ENCODE measurements around the gene BDP1.
"Not testable (repeated sequence)": the region's sequence is repeated elsewhere in the genome, so short reads cannot be mapped to it uniquely, and the experiment has no call there.

Gene BDP1

GRCh38 chr5:71503536-71503935, 48.1 kb downstream of the BDP1 start:
- TF ChIP-seq CTCF (IDR thresholded peaks at IDR 0.05; ENCODE audit: low read depth, low read length) = no peak
- in situ Hi-C loops (cut with HindIII; ENCODE audit: low sequenced_read_pairs) = no loop called here
- no peak overlapping the region for H3K4me3 ChIP-seq (ENCODE audit: low read depth, low read length)
- DNase-seq (ENCODE audit: low read depth, low spot score) = no peak

GRCh38 chr5:71522151-71522550, 66.7 kb downstream of the BDP1 start:
- in situ Hi-C loops (cut with HindIII; ENCODE audit: low sequenced_read_pairs) = no loop called here
- TF ChIP-seq CTCF (IDR thresholded peaks at IDR 0.05; ENCODE audit: low read depth, low read length) = no peak

GRCh38 chr5:71525611-71526010, 70.2 kb downstream of the BDP1 start:
- DNase-seq (ENCODE audit: low read depth, low spot score); in situ Hi-C loops (cut with HindIII; ENCODE audit: low sequenced_read_pairs); H3K4me3 ChIP-seq (ENCODE audit: low read depth, low read length): not testable (repeated sequence)

More at GRCh38 chr5:71522151-71522550, 66.7 kb downstream of the BDP1 start:
- no peak overlapping the region for H3K4me3 ChIP-seq (ENCODE audit: low read depth, low read length)
- DNase-seq (ENCODE audit: low read depth, low spot score) = no peak

GRCh38 chr5:71528206-71528605, 72.8 kb downstream of the BDP1 start:
- in situ Hi-C loops (cut with HindIII; ENCODE audit: low sequenced_read_pairs) = no loop called here
- peak; percentile 16 for DNase-seq (ENCODE audit: low read depth, low spot score)
- no peak for TF ChIP-seq CTCF (IDR thresholded peaks at IDR 0.05; ENCODE audit: low read depth, low read length)
- H3K4me3 ChIP-seq (ENCODE audit: low read depth, low read length) = no peak overlapping the region

- in situ Hi-C loops (cut with HindIII; ENCODE audit: low sequenced_read_pairs) = no loop called here
- no peak overlapping the region for H3K4me3 ChIP-seq (ENCODE audit: low read depth, low read length)
- no peak for TF ChIP-seq CTCF (IDR thresholded peaks at IDR 0.05; ENCODE audit: low read depth, low read length)
- no peak for DNase-seq (ENCODE audit: low read depth, low spot score)
Observed at GRCh38 chr5:71529682-71530081, 74.2 kb downstream of the BDP1 start.

GRCh38 chr5:71533142-71533541, 77.7 kb downstream of the BDP1 start:
- DNase-seq (ENCODE audit: low read depth, low spot score) = peak; percentile 14
- no peak overlapping the region for H3K4me3 ChIP-seq (ENCODE audit: low read depth, low read length)
- no peak for TF ChIP-seq CTCF (IDR thresholded peaks at IDR 0.05; ENCODE audit: low read depth, low read length)
- in situ Hi-C loops (cut with HindIII; ENCODE audit: low sequenced_read_pairs) = no loop called here

- DNase-seq (ENCODE audit: low read depth, low spot score) = peak; percentile 26
- no peak for TF ChIP-seq CTCF (IDR thresholded peaks at IDR 0.05; ENCODE audit: low read depth, low read length)
- no peak overlapping the region for H3K4me3 ChIP-seq (ENCODE audit: low read depth, low read length)
- in situ Hi-C loops (cut with HindIII; ENCODE audit: low sequenced_read_pairs) = no loop called here
Observed at GRCh38 chr5:71533615-71534014, 78.2 kb downstream of the BDP1 start.

Measured in astrocyte of the spinal cord (primary cell).